Neural cell (in vitro differentiated cells): ENCODE data around the gene VWA5B1. TPM values are rescaled to one million over a fixed set of nuclear protein-coding genes. Genes with fewer than 3 reads are reported as not detected.

Experiments
- H2AFZ ChIP-seq: fragments of 200-600, 300-800 bp; sonication (generic), shearing (Covaris generic); 2 replicates; pipeline ENCODE4 v1.6.0; 2014; ENCODE audit warnings: low read depth, mild to moderate bottlenecking, antibody characterized with exemption, low read length, moderate library complexity
- H3F3A ChIP-seq: fragments of 200-600 bp; shearing (Covaris generic); 2 replicates; pipeline ENCODE4 v1.6.1; 2016; ENCODE audit warnings: mild to moderate bottlenecking, moderate library complexity, mixed read lengths, antibody characterized with exemption, low read length; ENCODE audit not compliant: insufficient read depth, poor library complexity, severe bottlenecking
- H3K27ac ChIP-seq: fragments of 200-600, 300-800 bp; sonication (generic), shearing (Covaris generic); 2 replicates; pipeline ENCODE4 v1.5.1; 2014; ENCODE audit warnings: mild to moderate bottlenecking, low read length, moderate library complexity
- H3K27me3 ChIP-seq: fragments of 300-800, 200-600 bp; sonication (generic), shearing (Covaris generic); 2 replicates; pipeline ENCODE4 v1.6.0; 2014; ENCODE audit warnings: mild to moderate bottlenecking, low read depth, low read length, moderate library complexity; ENCODE audit not compliant: insufficient read depth
- H3K36me3 ChIP-seq: fragments of 300-800, 200-600 bp; sonication (generic), shearing (Covaris generic); 2 replicates; pipeline ENCODE4 v1.5.1; 2014; ENCODE audit warnings: mild to moderate bottlenecking, antibody characterized with exemption, low read length, moderate library complexity; ENCODE audit not compliant: insufficient read depth
- H3K4me2 ChIP-seq: fragments of 300-800, 200-600 bp; sonication (generic), shearing (Covaris generic); 2 replicates; pipeline ENCODE4 v1.6.0; 2014; ENCODE audit warnings: mild to moderate bottlenecking, low read length
- H3K4me3 ChIP-seq: fragments of 300-800, 200-600 bp; sonication (generic), shearing (Covaris generic); 2 replicates; pipeline ENCODE4 v1.5.1; 2014; ENCODE audit warnings: mild to moderate bottlenecking, low read length, moderate library complexity
- H3K79me2 ChIP-seq: fragments of 200-600 bp; shearing (Covaris generic); replicated peaks from 2 replicates; pipeline ENCODE4 v1.6.0; 2014; ENCODE audit warnings: mild to moderate bottlenecking, low read length, moderate library complexity; ENCODE audit not compliant: insufficient read depth
- H3K9ac ChIP-seq: fragments of 300-800, 200-600 bp; sonication (generic), shearing (Covaris generic); 2 replicates; pipeline ENCODE4 v1.6.1; 2016; ENCODE audit warnings: mild to moderate bottlenecking, low read length, mixed read lengths
- H3K9me2 ChIP-seq: fragments of 200-600 bp; shearing (Covaris generic); 2 replicates; pipeline ENCODE4 v1.6.1; 2016; ENCODE audit warnings: mild to moderate bottlenecking, low read length, mixed read lengths; ENCODE audit not compliant: insufficient read depth
- H3K9me3 ChIP-seq: fragments of 200-600, 300-800 bp; sonication (generic), shearing (Covaris generic); 2 replicates; pipeline ENCODE4 v1.6.1; 2016; ENCODE audit warnings: mild to moderate bottlenecking, mixed run types, low read length, moderate library complexity, mixed read lengths
- H4K20me1 ChIP-seq: fragments of 200-600 bp; shearing (Covaris generic); 2 replicates; pipeline ENCODE4 v1.6.1; 2016; ENCODE audit warnings: mild to moderate bottlenecking, mixed run types; ENCODE audit not compliant: insufficient read depth
- CTCF ChIP-seq: fragments of 450-650 bp; IDR thresholded peaks from 2 replicates; pipeline ENCODE4 v1.5.1; 2014; ENCODE audit warnings: antibody characterized with exemption, mild to moderate bottlenecking, moderate library complexity; ENCODE audit not compliant: poor library complexity, severe bottlenecking
- EP300 ChIP-seq: fragments of 450-650 bp; conservative IDR thresholded peaks from 2 replicates; pipeline ENCODE4 v1.6.1; 2014; ENCODE audit warnings: antibody characterized with exemption, mild to moderate bottlenecking, moderate library complexity; ENCODE audit not compliant: poor library complexity, severe bottlenecking
- EZH2 ChIP-seq: fragments of 200-600, 300-800 bp; shearing (Covaris generic), sonication (generic); IDR thresholded peaks from 2 replicates; pipeline ENCODE4 v1.6.1; 2014; ENCODE audit warnings: antibody characterized with exemption, low read length, borderline replicate concordance, mild to moderate bottlenecking; ENCODE audit not compliant: insufficient read depth, poor library complexity, severe bottlenecking
- MXI1 ChIP-seq: fragments of 450-650 bp; conservative IDR thresholded peaks from 2 replicates; pipeline ENCODE4 v1.6.1; 2014; ENCODE audit warnings: antibody characterized with exemption, mild to moderate bottlenecking; ENCODE audit not compliant: poor library complexity, severe bottlenecking
- POLR2AphosphoS5 ChIP-seq: IDR thresholded peaks from 2 replicates; pipeline ENCODE4 v1.6.1; 2012
- RAD21 ChIP-seq: fragments of 450-650 bp; conservative IDR thresholded peaks from 2 replicates; pipeline ENCODE4 v1.6.1; 2014; ENCODE audit warnings: antibody characterized with exemption, mild to moderate bottlenecking, moderate library complexity
- REST ChIP-seq: IDR thresholded peaks from 2 replicates; pipeline ENCODE4 v1.6.1; 2012; ENCODE audit warnings: borderline replicate concordance
- SMC3 ChIP-seq: fragments of 450-650 bp; conservative IDR thresholded peaks from 2 replicates; pipeline ENCODE4 v1.6.1; 2014; ENCODE audit warnings: antibody characterized with exemption, mild to moderate bottlenecking, moderate library complexity; ENCODE audit not compliant: poor library complexity
- TAF1 ChIP-seq: IDR thresholded peaks from 2 replicates; pipeline ENCODE4 v1.6.1; 2012; ENCODE audit warnings: low read depth
- polyA plus RNA-seq: library from polyadenylated mRNA; depleted of rRNA; stranded (reverse); fragments of >200 nt; gene quantifications from 2 replicates; pipeline ENCODE4 v1.2.3, GENCODE V29; 2014

VWA5B1 gene
- polyA plus RNA-seq, 1 donor from 2014 or later = 0.27 TPM

GRCh38 chr1:20366463-20367115 is 75.9 kb downstream of the VWA5B1 start:
- no peak for TF ChIP-seq EZH2
- TF ChIP-seq TAF1 = peak; percentile 38
- H3K27me3 ChIP-seq = peaks cover 53% of the 10 kb centered on the region
- peak overlapping the region; percentile 50 for H3K9ac ChIP-seq
- peak overlapping the region; percentile 89 for H3K4me2 ChIP-seq
- H3F3A ChIP-seq = no peaks in the 10 kb centered on the region
- H3K9me3 ChIP-seq = no peaks in the 10 kb centered on the region
- no peaks in the 10 kb centered on the region for H3K9me2 ChIP-seq
- H3K79me2 ChIP-seq = no peaks in the 10 kb centered on the region
- peak overlapping the region; percentile 66 for H3K4me3 ChIP-seq
- no peaks in the 10 kb centered on the region for H3K36me3 ChIP-seq
- H2AFZ ChIP-seq = peak overlapping the region; percentile 76
- H3K27ac ChIP-seq = no peak overlapping the region
- H4K20me1 ChIP-seq = no peaks in the 10 kb centered on the region

GRCh38 chr1:20367116-20367585 is 76.5 kb downstream of the VWA5B1 start:
- Histone ChIP-seq H3K79me2 (no peaks in the 10 kb centered on the region), H3K27ac (no peak overlapping the region), H3K4me3 (peak overlapping the region; percentile 66), H3K36me3 (no peaks in the 10 kb centered on the region), H3K9ac (peak overlapping the region; percentile 50), H3K4me2 (peak overlapping the region; percentile 89), H3K9me2 (no peaks in the 10 kb centered on the region), H3K27me3 (peaks cover 58% of the 10 kb centered on the region), H3F3A (no peaks in the 10 kb centered on the region), H3K9me3 (no peaks in the 10 kb centered on the region), H2AFZ (peak overlapping the region; percentile 76), H4K20me1 (no peaks in the 10 kb centered on the region)
- TF ChIP-seq POLR2AphosphoS5 (no peak), TAF1 (no peak), REST (no peak), EP300 (no peak), MXI1 (no peak), RAD21 (peak; percentile 62), CTCF (peak; percentile 87), EZH2 (no peak), SMC3 (peak; percentile 64)
